ENCODE measurements around the gene BAIAP2L2. TPM values are rescaled to one million over a fixed set of nuclear protein-coding genes. Genes with fewer than 3 reads are reported as not detected.

The BAIAP2L2 gene
- polyA plus RNA-seq, 1 donor from 2014 or later, result 2.3 TPM

GRCh38 chr22:38049812-38050619, 60.5 kb downstream of the BAIAP2L2 start:
- TF ChIP-seq POLR2AphosphoS5 (IDR thresholded peaks at IDR 0.05), result no peak
- no peak for TF ChIP-seq TAF1 (IDR thresholded peaks at IDR 0.05; ENCODE audit: low read depth)
- no peak for TF ChIP-seq EP300 (conservative IDR thresholded peaks at IDR 0.05; ENCODE audit: poor library complexity, severe bottlenecking)
- no peak for TF ChIP-seq REST (IDR thresholded peaks at IDR 0.05; ENCODE audit: borderline replicate concordance)
- TF ChIP-seq EZH2 (IDR thresholded peaks at IDR 0.05; ENCODE audit: borderline replicate concordance, insufficient read depth, low read length, poor library complexity, severe bottlenecking), result no peak
- no peak for TF ChIP-seq SMC3 (conservative IDR thresholded peaks at IDR 0.05; ENCODE audit: poor library complexity)
- no peak for TF ChIP-seq CTCF (IDR thresholded peaks at IDR 0.05; ENCODE audit: poor library complexity, severe bottlenecking)
- no peak for TF ChIP-seq MXI1 (conservative IDR thresholded peaks at IDR 0.05; ENCODE audit: poor library complexity, severe bottlenecking)
- TF ChIP-seq RAD21 (conservative IDR thresholded peaks at IDR 0.05), result no peak
- Histone ChIP-seq H3K27me3 (ENCODE audit: insufficient read depth, low read depth, low read length) (no peaks in the 10 kb centered on the region), H3K4me2 (ENCODE audit: low read length) (no peak overlapping the region), H3K36me3 (ENCODE audit: insufficient read depth, low read length) (no peaks in the 10 kb centered on the region), H3K9ac (ENCODE audit: low read length) (no peak overlapping the region), H3K9me3 (ENCODE audit: low read length) (no peaks in the 10 kb centered on the region), H2AFZ (ENCODE audit: low read depth, low read length) (no peak overlapping the region), H3K79me2 (replicated peaks; ENCODE audit: insufficient read depth, low read length) (no peaks in the 10 kb centered on the region), H3K4me3 (ENCODE audit: low read length) (no peak overlapping the region), H3F3A (ENCODE audit: insufficient read depth, low read length, poor library complexity, severe bottlenecking) (no peaks in the 10 kb centered on the region), H4K20me1 (ENCODE audit: insufficient read depth) (no peaks in the 10 kb centered on the region), H3K9me2 (ENCODE audit: insufficient read depth, low read length) (no peaks in the 10 kb centered on the region), H3K27ac (ENCODE audit: low read length) (no peak overlapping the region)

GRCh38 chr22:38046070-38046748, 64.3 kb downstream of the BAIAP2L2 start:
- Histone ChIP-seq H3K36me3 (ENCODE audit: insufficient read depth, low read length) (no peaks in the 10 kb centered on the region), H3K4me3 (ENCODE audit: low read length) (no peak overlapping the region), H4K20me1 (ENCODE audit: insufficient read depth) (no peaks in the 10 kb centered on the region), H3K27me3 (ENCODE audit: insufficient read depth, low read depth, low read length) (no peaks in the 10 kb centered on the region), H3K9me3 (ENCODE audit: low read length) (no peaks in the 10 kb centered on the region), H3K9ac (ENCODE audit: low read length) (no peak overlapping the region), H3K4me2 (ENCODE audit: low read length) (no peak overlapping the region), H3K79me2 (replicated peaks; ENCODE audit: insufficient read depth, low read length) (no peaks in the 10 kb centered on the region), H2AFZ (ENCODE audit: low read depth, low read length) (no peak overlapping the region), H3K9me2 (ENCODE audit: insufficient read depth, low read length) (no peaks in the 10 kb centered on the region), H3F3A (ENCODE audit: insufficient read depth, low read length, poor library complexity, severe bottlenecking) (no peaks in the 10 kb centered on the region), H3K27ac (ENCODE audit: low read length) (no peak overlapping the region)
- TF ChIP-seq RAD21 (conservative IDR thresholded peaks at IDR 0.05) (no peak), REST (IDR thresholded peaks at IDR 0.05; ENCODE audit: borderline replicate concordance) (no peak), SMC3 (conservative IDR thresholded peaks at IDR 0.05; ENCODE audit: poor library complexity) (no peak), MXI1 (conservative IDR thresholded peaks at IDR 0.05; ENCODE audit: poor library complexity, severe bottlenecking) (no peak), CTCF (IDR thresholded peaks at IDR 0.05; ENCODE audit: poor library complexity, severe bottlenecking) (no peak), TAF1 (IDR thresholded peaks at IDR 0.05; ENCODE audit: low read depth) (no peak), EP300 (conservative IDR thresholded peaks at IDR 0.05; ENCODE audit: poor library complexity, severe bottlenecking) (no peak), POLR2AphosphoS5 (IDR thresholded peaks at IDR 0.05) (no peak), EZH2 (IDR thresholded peaks at IDR 0.05; ENCODE audit: borderline replicate concordance, insufficient read depth, low read length, poor library complexity, severe bottlenecking) (no peak)

Measured in neural cell (in vitro differentiated cells).